Measurements from ENCODE around the gene NRDC.
"Not testable (repeated sequence)": the region's sequence is repeated elsewhere in the genome, so short reads cannot be mapped to it uniquely, and the experiment has no call there.

Gene NRDC

DNA sequence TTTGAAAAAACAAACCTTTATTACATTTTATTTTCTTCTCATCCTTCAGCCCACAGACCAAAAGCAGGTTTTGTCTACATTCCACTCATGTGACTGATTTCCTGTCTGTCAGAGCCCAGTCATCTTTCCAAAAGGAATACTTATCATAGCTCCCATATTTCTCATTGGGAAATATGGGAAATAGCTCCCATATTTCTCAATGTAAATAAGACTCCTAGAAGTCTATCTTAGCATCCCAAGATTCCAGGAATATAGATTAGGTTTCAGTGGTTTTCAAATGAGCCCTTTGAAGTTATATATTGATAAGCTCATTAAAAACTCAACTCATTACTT, 19.1 kb upstream of the NRDC start:
- DNase-seq (ENCODE audit: low read depth, low spot score) = no peak

- not testable (repeated sequence) for DNase-seq (ENCODE audit: low read depth, low spot score)
Observed at GRCh38 chr1:51894748-51895147, 16.2 kb upstream of the NRDC start.

- DNase-seq (ENCODE audit: low read depth, low spot score) = no peak
Observed at GRCh38 chr1:51878308-51878615, 265 bp downstream of the NRDC start.

- no peak for DNase-seq (ENCODE audit: low read depth, low spot score)
Observed at GRCh38 chr1:51877434-51878307, 856 bp downstream of the NRDC start.

GRCh38 chr1:51875836-51876235, 2.7 kb downstream of the NRDC start:
- DNase-seq (ENCODE audit: low read depth, low spot score) = no peak

DNA sequence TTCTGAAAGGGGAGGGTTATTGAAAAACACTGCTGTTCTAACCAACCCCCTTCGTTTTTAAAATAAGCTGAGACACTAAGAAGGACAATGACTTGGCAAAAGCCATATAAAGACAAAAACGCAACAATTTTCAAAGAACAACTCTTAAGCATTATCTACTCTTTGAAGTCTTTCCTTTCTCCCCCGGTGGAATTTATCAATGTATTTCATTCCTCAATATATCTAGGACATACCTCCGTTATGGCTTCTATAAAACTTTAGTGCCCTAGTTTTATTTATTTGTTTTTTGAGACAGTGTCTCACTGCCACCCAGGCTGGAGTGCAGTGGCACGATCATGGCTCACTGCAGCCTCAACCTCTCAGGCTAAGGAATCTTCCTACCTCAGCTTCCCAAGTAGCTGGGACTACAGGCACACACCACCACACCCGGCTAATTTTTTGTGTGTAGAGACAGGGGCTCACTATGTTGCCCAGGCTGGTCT, 3.2 kb downstream of the NRDC start:
- peak; percentile 11 for DNase-seq (ENCODE audit: low read depth, low spot score)

GRCh38 chr1:51873270-51873669, 5.3 kb downstream of the NRDC start:
- DNase-seq (ENCODE audit: low read depth, low spot score) = not testable (repeated sequence)

DNA sequence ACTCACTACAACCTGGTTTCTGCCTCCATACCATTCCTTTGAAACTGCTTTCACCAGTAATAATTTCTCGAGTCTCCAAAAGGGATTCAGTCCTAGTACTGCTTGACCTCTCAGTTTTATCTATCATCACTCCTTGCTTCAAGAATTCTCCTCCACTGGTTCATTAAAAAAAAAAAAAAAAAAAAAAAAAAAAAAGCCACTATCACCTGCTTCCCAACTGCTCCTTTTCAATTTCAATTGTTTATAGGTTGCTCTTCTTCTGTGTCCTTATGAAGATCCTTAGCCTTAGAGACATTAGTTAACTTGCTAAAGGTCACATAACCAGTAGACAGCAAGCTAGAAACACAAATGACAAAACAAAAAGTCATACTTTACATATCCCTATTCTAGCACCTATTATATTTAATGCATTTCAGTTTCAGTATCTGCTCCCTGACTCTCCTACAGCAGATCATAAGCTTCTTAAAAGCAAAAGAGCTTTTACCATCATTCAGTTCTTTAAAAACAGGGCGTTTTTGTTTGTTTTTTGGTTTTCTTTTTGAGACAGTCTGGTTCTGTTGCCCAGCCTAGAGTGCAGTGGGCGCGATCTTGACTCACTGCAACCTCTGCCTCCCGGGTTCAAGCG, 7.1 kb downstream of the NRDC start:
- no peak for DNase-seq (ENCODE audit: low read depth, low spot score)

DNA sequence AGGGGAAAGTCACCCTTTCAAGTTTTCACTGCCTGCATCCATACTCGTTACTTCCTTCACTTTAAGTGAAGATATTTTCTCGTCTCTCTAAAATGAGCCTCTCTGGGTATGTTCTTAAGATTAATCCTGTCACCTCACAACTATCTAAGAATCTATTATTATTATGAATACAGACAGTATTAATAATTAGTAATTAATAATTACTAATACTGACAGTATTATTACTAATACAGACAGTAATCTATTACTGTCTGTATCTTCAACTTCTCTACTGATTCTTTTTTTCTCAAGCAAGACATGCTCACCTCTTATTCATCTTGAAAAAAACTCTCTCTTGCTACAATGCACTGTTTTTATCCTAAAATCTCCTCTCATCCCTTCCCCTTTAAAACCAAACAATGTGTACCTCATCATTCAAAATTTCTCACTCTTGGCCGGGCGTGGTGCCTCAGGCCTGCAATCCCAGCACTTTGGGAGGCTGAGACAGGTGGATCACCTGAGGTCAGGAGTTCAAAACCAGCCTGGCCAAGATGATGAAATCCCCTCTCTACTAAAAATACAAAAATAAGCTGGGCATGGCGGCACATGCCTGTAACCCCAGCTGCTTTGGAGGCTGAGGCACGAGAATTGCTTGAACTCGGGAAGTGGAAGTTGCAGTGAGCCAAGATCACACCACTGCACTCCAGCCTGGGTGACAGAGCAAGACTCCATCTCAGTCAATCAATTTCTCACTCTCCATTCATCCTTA, 7.8 kb downstream of the NRDC start:
- no peak for DNase-seq (ENCODE audit: low read depth, low spot score)

GRCh38 chr1:51867479-51868232, 10.9 kb downstream of the NRDC start:
- DNase-seq (ENCODE audit: low read depth, low spot score) = no peak

DNA sequence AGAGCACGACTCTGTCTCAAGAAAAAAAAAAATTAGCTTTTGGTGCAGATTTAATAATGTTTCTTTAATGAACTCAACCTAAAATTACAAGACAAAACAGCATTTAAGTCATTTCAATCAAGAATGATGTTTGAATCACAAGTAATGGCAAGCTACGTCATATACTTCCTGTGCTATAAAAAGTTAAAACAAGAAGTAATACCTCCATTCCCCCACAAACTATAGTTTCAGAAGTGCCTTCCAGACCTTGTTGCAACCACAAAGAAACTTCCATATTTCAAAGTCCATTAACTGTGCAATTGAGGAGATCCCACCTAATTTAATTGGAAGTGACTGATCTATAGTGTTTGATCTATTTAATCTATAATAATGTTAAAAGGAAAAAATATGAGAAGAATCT, 15.1 kb downstream of the NRDC start:
- DNase-seq (ENCODE audit: low read depth, low spot score) = no peak

- no peak for DNase-seq (ENCODE audit: low read depth, low spot score)
Observed at GRCh38 chr1:51861669-51862068, 16.9 kb downstream of the NRDC start.

- DNase-seq (ENCODE audit: low read depth, low spot score) = no peak
Observed at GRCh38 chr1:51859735-51860134, 18.8 kb downstream of the NRDC start.

DNA sequence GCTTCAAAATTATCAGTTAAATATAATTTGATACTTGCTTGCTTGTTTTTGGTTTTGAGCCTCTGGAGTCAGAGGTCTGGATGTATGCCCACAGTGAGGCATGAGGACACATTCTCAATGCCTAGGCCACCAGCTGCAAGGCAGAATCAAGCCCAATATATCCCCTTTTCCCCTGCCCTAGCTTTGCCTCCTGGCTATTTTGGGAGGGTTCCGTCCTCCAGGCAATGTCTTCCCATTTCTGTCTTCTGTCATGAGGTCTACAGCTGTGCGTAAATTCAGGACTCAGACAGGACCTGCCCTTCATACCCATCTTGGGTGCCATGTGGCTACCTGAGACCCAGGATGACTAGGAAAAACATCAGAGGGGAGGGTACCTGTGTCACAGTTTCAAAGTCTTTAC, 19.2 kb downstream of the NRDC start:
- DNase-seq (ENCODE audit: low read depth, low spot score) = no peak

- DNase-seq (ENCODE audit: low read depth, low spot score) = no peak
Observed at GRCh38 chr1:51858892-51859291, 19.6 kb downstream of the NRDC start.

DNA sequence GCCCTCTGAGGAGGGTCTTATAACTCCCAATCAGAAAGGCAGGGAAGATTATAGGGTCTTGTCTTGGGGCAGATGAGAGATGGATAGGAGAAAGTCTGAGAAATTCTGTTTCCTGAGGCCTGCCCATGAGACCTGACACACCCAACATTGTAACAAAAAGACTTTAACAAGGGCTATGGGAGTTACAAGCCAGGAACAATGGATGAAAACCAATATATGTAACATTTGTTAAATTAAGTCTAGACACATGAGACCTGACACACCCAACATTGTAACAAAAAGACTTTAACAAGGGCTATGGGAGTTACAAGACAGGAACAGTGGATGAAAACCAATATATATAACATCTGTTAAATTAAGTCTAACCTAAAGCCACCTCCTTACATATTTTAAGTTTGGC, 21.8 kb downstream of the NRDC start:
- DNase-seq (ENCODE audit: low read depth, low spot score) = no peak

DNA sequence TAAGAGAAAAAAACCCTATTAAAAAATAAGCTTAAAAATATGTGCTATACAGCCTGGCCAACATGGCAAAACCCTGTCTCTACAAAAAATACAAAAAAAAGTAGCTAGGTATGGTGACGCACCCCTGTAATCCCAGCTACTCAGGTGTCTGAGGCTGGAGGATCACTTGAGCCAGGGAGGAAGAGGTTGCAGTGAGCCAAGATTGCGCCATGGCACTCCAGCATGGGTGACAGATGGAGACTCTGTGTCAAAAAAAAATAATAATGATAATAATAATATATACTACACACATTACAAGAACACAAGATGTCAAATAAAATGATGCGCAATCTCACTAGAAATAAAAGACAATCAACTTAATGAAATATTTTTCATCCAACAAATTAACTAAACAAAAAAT, 22.9 kb downstream of the NRDC start:
- DNase-seq (ENCODE audit: low read depth, low spot score) = no peak

GRCh38 chr1:51853360-51853759, 25.2 kb downstream of the NRDC start:
- no peak for DNase-seq (ENCODE audit: low read depth, low spot score)

GRCh38 chr1:51851882-51852396, 26.6 kb downstream of the NRDC start:
- no peak for DNase-seq (ENCODE audit: low read depth, low spot score)

DNA sequence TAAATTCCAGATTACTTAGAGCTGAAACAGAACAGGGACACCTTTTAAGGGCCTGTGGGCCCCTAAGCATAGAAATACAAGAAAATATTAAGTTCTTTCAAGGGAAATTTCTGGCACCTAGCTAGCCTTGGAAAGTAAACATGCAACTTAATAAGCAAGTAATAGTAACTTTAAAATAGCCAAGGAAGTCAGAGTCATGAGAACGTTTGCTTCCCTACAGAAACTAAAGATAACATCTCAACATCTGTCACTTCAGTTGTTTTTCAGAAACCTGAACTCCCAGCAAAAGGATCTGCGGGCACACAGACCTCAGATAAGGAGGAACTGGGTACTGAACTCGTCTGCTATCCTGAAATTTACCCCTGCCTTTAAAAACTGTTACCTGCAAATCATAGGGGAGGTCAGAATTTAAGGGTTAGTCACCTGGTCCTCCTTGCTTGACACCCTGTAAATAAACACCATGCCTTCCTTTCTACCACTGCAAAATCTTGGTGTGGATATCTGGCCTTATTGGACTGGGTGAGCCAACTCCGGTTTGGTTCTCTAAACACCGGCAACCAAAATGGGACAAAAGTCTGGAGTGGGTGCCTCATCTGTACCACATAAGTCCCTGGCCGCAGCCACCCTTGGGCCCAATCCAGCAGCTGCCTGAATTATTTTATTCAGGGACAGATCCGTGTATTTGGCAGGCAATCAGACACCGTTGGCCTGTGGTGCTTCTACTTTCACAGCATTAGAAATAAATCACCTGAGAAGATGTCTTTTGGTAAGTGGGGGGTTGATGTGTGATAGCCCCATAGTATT, 27.9 kb downstream of the NRDC start:
- no peak for DNase-seq (ENCODE audit: low read depth, low spot score)
